Measurements from ENCODE around the gene NAALADL2. TPM values are rescaled to one million over a fixed set of nuclear protein-coding genes. Genes with fewer than 3 reads are reported as not detected.

The NAALADL2 gene
- total RNA-seq, 1 experiment from 2014 or later, result 1.6 TPM

- Mint-ChIP-seq H3K4me1 (peaks cover 10% of the 10 kb centered on the region in 2 experiments), H3K27me3 (ENCODE audit: low read depth) (no peaks in the 10 kb centered on the region), H3K36me3 (ENCODE audit: insufficient read depth in 1 of 3, low read depth in 3 of 3) (peaks cover 0 to under 1% (median 0%) of the 10 kb centered on the region in 3 experiments; a peak in 3 of 7 replicates), H3K4me3 (no peak overlapping the region), H3K27ac (no peak overlapping the region), H3K9me3 (no peaks in the 10 kb centered on the region; a peak in 1 of 5 replicates)
- Histone ChIP-seq H3K79me1 (ENCODE audit: insufficient read depth, low read depth, low read length, poor library complexity, severe bottlenecking) (no peaks in the 10 kb centered on the region), H2BK120ac (ENCODE audit: low read depth, low read length, poor library complexity, severe bottlenecking) (no peak overlapping the region), H4K20me1 (ENCODE audit: control insufficient read depth, insufficient read depth, insufficient read length) (no peaks in the 10 kb centered on the region), H3K4me1 (ENCODE audit: insufficient read depth, low read length) (no peaks in the 10 kb centered on the region), H4K5ac (ENCODE audit: insufficient read length, low read depth, low read length) (no peak overlapping the region), H3K79me2 (ENCODE audit: insufficient read depth, low read length) (no peaks in the 10 kb centered on the region), H3K4ac (ENCODE audit: low read depth, low read length) (no peak overlapping the region), H3K9ac (ENCODE audit: extremely low read depth, insufficient read length, low read length) (no peak overlapping the region), H2AFZ (ENCODE audit: low read length) (no peak overlapping the region), H3K14ac (ENCODE audit: insufficient read depth, low read length) (no peak overlapping the region), H2BK20ac (ENCODE audit: low read depth, low read length, poor library complexity, severe bottlenecking) (no peak overlapping the region), H2AK5ac (ENCODE audit: insufficient read length, low read length) (no peak overlapping the region), H3K27ac (ENCODE audit: insufficient read length, low read depth, low read length) (no peak overlapping the region), H3K23ac (ENCODE audit: insufficient read length, low read depth, low read length) (no peak overlapping the region), H2BK15ac (ENCODE audit: low read depth, low read length) (no peak overlapping the region), H3T11ph (ENCODE audit: low read length) (no peak overlapping the region), H3K4me2 (ENCODE audit: insufficient read depth, insufficient read length, low read length) (no peak overlapping the region), H4K8ac (replicated peaks; ENCODE audit: insufficient read length, low read depth, low read length) (no peak overlapping the region), H3K23me2 (ENCODE audit: insufficient read length, low read depth, low read length, poor library complexity, severe bottlenecking) (no peaks in the 10 kb centered on the region), H3K9me3 (ENCODE audit: control insufficient read depth, low read depth, low read length) (no peaks in the 10 kb centered on the region), H4K91ac (ENCODE audit: insufficient read length, low read depth, low read length) (no peak overlapping the region), H3K18ac (ENCODE audit: insufficient read length, low read depth, low read length) (no peak overlapping the region), H3K27me3 (ENCODE audit: insufficient read depth, low read length) (no peaks in the 10 kb centered on the region), H2BK12ac (ENCODE audit: insufficient read length, low read depth, low read length) (no peak overlapping the region), H2BK5ac (ENCODE audit: insufficient read length, low read length) (no peak overlapping the region), H3K56ac (ENCODE audit: insufficient read length, low read depth, low read length) (no peak overlapping the region)
- WGBS (ENCODE audit: extremely low coverage, insufficient read length, low lambda C conversion rate), result no CpG with 5 or more reads among the region's 5 CpGs
- DNase-seq, result no peak
- no peak for TF ChIP-seq CTCF (conservative IDR thresholded peaks at IDR 0.05)
These were observed 349.2 kb downstream of the NAALADL2 start for GRCh38 chr3:175208326-175208725.

Data from H9 (cell line).